ENCODE results near the gene ABCC10. TPM values are rescaled to one million over a fixed set of nuclear protein-coding genes. Genes with fewer than 3 reads are reported as not detected.
"Not testable (repeated sequence)": the region's sequence is repeated elsewhere in the genome, so short reads cannot be mapped to it uniquely, and the experiment has no call there.

ABCC10 gene
- total and polyA plus RNA-seq, 11 donors = 6.4 to 19.6 (median 10.3) TPM

GRCh38 chr6:43460032-43460431 lies 32.7 kb downstream of the ABCC10 start:
- peaks cover 0 to 36% (median 11%) of the 10 kb centered on the region in 9 donors for H3K27me3 ChIP-seq
- 60 to 94% (median 86%) methylated on average over 4 of the region's 4 CpGs for WGBS, 4 donors

GRCh38 chr6:43461936-43462335 lies 34.6 kb downstream of the ABCC10 start:
- TF ChIP-seq POLR2A (IDR thresholded peaks at IDR 0.05) (no peak), CTCF (IDR thresholded peaks at IDR 0.05) (no peak)
- ATAC-seq = no peak
- H3K27ac ChIP-seq = no peak overlapping the region
- intact Hi-C loops (cut with DNase I) = no loop called here
- no peaks in the 10 kb centered on the region for H3K36me3 ChIP-seq
- H3K27me3 ChIP-seq = peaks cover 0 to 23% (median 0%) of the 10 kb centered on the region in 9 donors
- no peak for DNase-seq
- no peaks in the 10 kb centered on the region for H3K9me3 ChIP-seq
- 81 to 89% (median 86%) methylated on average over 5 of the region's 5 CpGs for WGBS, 4 donors
- no peaks in the 10 kb centered on the region for H3K4me1 ChIP-seq
- no peak overlapping the region for H3K4me3 ChIP-seq

More at GRCh38 chr6:43460032-43460431, 32.7 kb downstream of the ABCC10 start:
- Histone ChIP-seq H3K9me3 (no peaks in the 10 kb centered on the region), H3K4me3 (no peak overlapping the region), H3K27ac (no peak overlapping the region), H3K4me1 (peaks cover 0 to 10% (median 3%) of the 10 kb centered on the region in 12 donors), H3K36me3 (no peaks in the 10 kb centered on the region)
- TF ChIP-seq CTCF (IDR thresholded peaks at IDR 0.05) = no peak
- no peak for TF ChIP-seq POLR2A (IDR thresholded peaks at IDR 0.05)
- no peak for DNase-seq
- ATAC-seq = no peak
- intact Hi-C loops (cut with DNase I) = no loop called here

- Histone ChIP-seq H3K27me3 (peaks cover 0 to 12% (median 0%) of the 10 kb centered on the region in 9 donors), H3K4me3 (no peak overlapping the region), H3K4me1 (peaks cover 0 to 20% (median 4%) of the 10 kb centered on the region in 12 donors), H3K9me3 (no peaks in the 10 kb centered on the region), H3K27ac (no peak overlapping the region), H3K36me3 (no peaks in the 10 kb centered on the region)
- no peak for ATAC-seq
- TF ChIP-seq POLR2A (IDR thresholded peaks at IDR 0.05) (no peak), CTCF (IDR thresholded peaks at IDR 0.05) (no peak)
- no peak for DNase-seq
- 84 to 89% (median 86%) methylated on average over 8 of the region's 8 CpGs for WGBS, 4 donors
- intact Hi-C loops (cut with DNase I) = no loop called here
Observed at GRCh38 chr6:43464337-43464736, 37.0 kb downstream of the ABCC10 start.

- no peak for DNase-seq
- Histone ChIP-seq H3K4me3 (no peak overlapping the region), H3K9me3 (no peaks in the 10 kb centered on the region), H3K27ac (no peak overlapping the region), H3K27me3 (peaks cover 0 to 10% (median 0%) of the 10 kb centered on the region in 9 donors), H3K4me1 (peaks cover 0 to 25% (median 4%) of the 10 kb centered on the region in 12 donors), H3K36me3 (no peaks in the 10 kb centered on the region)
- ATAC-seq = no peak
- WGBS, 4 donors = 60 to 85% (median 80%) methylated on average over 2 of the region's 2 CpGs
- intact Hi-C loops (cut with DNase I) = no loop called here
- no peak for TF ChIP-seq CTCF (IDR thresholded peaks at IDR 0.05)
- no peak for TF ChIP-seq POLR2A (IDR thresholded peaks at IDR 0.05)
Observed at GRCh38 chr6:43465948-43466347, 38.6 kb downstream of the ABCC10 start.

- WGBS, 4 donors = 60 to 71% (median 65%) methylated on average over 5 of the region's 5 CpGs
- Histone ChIP-seq H3K4me1 (peaks cover 0 to 25% (median 4%) of the 10 kb centered on the region in 12 donors), H3K27ac (peak overlapping the region in 4 of 12 donors; percentile 19 to 95 (median 75))
- H3K4me3 ChIP-seq; H3K36me3 ChIP-seq; DNase-seq; H3K9me3 ChIP-seq; ATAC-seq; intact Hi-C loops (cut with DNase I); H3K27me3 ChIP-seq: not testable (repeated sequence)
Observed at GRCh38 chr6:43467265-43467664, 39.9 kb downstream of the ABCC10 start.

All from heart left ventricle (tissue), 16 donors.